Dermis blood vessel endothelial cell (primary cell): Measurements from ENCODE around the gene TSHR. TPM values are rescaled to one million over a fixed set of nuclear protein-coding genes. Genes with fewer than 3 reads are reported as not detected.
A peak's percentile ranks its signal among the peaks of the same experiment; 100 is the strongest.
"Not testable (repeated sequence)": the region's sequence is repeated elsewhere in the genome, so short reads cannot be mapped to it uniquely, and the experiment has no call there.

ENCODE experiments used
- DNase-seq: peaks from one replicate; pipeline ENCODE4 v3.0.0; 2010
- total RNA-seq: library from RNA; depleted of rRNA; stranded (reverse); fragments of >200 nt; gene quantifications from 2 replicates; pipeline ENCODE4 v1.2.3, GENCODE V29; 2014

The TSHR gene
- not detected in 2 replicates for total RNA-seq

DNA sequence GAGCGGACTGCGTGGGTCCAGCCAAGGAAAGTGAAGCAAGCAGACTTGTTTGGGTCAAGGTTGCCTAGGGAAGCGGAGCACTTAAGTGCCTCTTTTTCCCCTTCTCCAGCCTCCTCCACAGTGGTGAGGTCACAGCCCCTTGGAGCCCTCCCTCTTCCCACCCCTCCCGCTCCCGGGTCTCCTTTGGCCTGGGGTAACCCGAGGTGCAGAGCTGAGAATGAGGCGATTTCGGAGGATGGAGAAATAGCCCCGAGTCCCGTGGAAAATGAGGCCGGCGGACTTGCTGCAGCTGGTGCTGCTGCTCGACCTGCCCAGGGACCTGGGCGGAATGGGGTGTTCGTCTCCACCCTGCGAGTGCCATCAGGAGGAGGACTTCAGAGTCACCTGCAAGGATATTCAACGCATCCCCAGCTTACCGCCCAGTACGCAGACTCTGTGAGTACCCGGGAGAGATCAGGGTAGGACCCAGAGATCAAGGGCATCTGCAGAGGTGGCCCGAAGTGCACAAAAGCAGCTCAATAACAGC, at the start of gene TSHR:
Gene TSHR, plus strand, starts transcription at position 206 of the 526 bp plus-strand sequence. Its CDS starts 60 bp downstream, at position 266.
- no peak for DNase-seq

DNA sequence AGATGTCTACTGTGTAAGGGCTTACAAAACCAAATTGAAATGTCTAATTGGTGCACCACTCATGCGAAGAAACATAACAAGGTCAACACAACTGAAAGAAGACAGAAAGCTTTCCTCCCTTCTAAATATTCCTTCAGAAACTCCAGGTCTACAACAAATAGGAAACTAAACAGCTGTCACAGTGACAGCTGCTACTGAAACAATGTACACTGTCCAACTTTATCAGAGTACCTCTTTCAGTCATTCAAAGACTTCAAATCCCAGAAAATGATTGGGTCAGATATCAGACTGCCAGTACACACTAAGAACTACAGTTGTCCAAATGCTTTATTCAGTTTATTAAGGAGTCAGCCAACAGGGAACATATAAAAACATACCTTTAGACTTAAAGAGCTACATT, 49.1 kb upstream of the TSHR start:
- no peak for DNase-seq

DNA sequence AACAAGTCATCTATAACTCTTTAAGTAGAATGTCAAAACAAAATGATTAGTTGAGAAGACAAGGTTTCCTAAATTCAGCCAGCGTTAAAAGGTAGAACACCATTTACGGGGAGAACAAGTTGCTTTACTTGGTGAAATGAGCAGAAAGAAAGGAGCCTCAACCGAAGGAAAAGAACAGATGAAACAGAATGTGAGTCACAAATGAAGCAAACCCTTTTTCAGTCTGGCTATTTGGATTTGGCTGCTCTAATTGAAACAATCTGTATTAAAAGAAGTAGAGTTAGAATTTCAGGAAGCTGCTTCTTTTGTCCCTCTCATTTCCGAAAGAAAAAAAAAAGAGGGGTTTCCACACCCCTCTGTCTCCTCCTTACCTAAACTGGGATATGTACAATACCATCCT, 48.5 kb upstream of the TSHR start:
- no peak for DNase-seq

- DNase-seq = not testable (repeated sequence)
Measured at GRCh38 chr14:80912013-80912412, 43.4 kb upstream of the TSHR start.

GRCh38 chr14:80919622-80920021, 35.8 kb upstream of the TSHR start:
- no peak for DNase-seq

DNA sequence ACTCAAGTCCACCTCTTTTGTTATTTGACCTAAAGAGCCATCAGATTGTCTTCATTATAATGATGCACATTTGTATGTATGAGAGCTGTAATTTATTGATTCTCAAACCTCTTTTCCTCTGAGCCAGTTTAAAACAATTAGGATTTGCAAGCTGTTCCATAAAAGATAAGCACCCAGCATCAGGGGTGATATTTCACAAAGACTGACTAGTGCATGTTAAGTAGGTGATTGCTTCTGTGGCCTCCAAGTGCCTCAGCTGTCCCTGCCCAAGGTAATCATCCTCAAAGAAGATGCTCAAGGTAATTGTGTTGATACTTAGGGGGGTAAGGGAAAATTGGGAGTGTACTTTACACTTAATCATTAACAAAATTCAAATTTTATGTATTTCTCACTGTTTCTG, 32.1 kb upstream of the TSHR start:
- no peak for DNase-seq

DNA sequence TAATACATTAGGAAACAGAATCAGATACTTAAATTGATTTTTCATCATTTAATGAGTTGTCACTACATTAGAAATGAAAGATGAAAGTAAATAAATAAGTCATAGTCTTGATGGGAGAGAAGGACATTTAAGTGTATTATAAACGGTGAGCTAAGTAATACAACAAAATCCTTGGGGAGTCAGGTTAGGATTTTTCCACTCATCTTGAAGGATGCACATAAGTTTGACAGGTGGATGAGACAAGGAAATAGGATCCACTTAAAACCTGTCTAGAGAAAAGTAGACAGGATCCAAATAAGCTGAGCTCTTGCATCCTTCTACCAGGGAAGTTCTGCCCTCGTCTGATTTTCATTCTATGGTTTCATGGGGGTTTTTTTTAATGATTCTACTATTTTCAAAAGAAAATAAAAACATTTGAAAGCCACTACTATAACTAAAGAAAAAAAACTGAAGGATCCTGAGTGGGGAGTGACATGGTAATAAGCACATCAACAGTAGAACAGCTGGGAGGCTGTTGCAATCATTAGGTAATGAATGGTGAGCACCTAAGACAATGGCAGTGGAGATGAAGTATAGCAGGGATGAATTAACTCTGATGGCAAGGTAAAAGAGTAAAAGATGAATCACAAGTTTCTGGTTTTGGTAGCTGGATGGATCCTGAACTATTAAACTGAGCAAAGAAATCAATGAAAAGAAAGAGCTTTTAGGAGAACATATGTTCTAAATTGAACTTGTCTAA, 30.9 kb upstream of the TSHR start:
- DNase-seq = no peak

GRCh38 chr14:80926397-80927082, 28.9 kb upstream of the TSHR start:
- no peak for DNase-seq

GRCh38 chr14:80927083-80927989, 28.1 kb upstream of the TSHR start:
- DNase-seq = no peak

GRCh38 chr14:80930095-80930494, 25.3 kb upstream of the TSHR start:
- no peak for DNase-seq

- peak; percentile 65 for DNase-seq
Measured at GRCh38 chr14:80930836-80931389, 24.5 kb upstream of the TSHR start.

DNA sequence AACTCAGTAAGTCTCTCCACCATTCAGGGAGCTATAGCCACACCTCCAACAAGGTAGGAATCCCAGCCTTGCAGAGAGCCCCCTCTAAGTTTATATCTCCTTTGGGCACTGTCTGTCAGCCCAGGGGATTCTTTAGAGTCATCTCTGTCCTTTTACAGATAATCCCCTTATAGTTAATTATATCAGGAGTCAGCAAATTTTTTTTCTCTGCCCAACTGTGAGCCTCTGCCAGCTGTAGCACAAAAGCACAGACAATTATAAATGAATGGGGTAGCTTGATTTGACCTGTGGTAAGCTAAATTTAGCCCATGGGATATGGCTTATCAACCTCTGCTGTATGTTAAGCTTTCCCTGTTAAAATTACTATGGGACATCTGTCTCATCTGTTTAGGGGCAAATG, 22.1 kb upstream of the TSHR start:
- DNase-seq = no peak

DNA sequence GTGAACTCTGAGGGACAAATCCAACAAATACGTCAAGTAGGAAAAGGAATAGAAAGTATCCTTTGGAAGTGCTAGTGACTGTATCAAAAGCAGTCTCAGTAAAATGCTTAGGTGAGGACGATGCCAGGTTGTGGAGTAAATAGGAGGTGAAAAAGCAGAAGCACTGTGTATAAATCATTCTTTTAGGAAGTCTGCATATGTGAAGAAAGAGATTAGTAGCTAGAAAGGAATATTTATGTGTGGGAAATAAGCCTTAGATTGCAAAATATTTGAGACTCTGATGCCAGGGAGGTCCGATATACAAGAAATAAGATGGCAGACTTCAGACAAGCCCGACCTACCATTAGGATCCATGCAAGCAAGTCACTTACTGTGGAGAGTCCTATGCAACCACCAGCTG, 21.7 kb upstream of the TSHR start:
- no peak for DNase-seq

- no peak for DNase-seq
Measured at GRCh38 chr14:80940146-80940545, 15.3 kb upstream of the TSHR start.

GRCh38 chr14:80941241-80942185, 13.9 kb upstream of the TSHR start, which contains the start of gene CEP128:
TSS of gene CEP128 (minus strand) at chr14:80941738.
- DNase-seq = peak; percentile 98

GRCh38 chr14:80942191-80942600, 13.2 kb upstream of the TSHR start:
- DNase-seq = peak; percentile 5

- no peak for DNase-seq
Measured at GRCh38 chr14:80944861-80945617, 10.4 kb upstream of the TSHR start.

- no peak for DNase-seq
Measured at GRCh38 chr14:80946187-80946586, 9.2 kb upstream of the TSHR start.

DNA sequence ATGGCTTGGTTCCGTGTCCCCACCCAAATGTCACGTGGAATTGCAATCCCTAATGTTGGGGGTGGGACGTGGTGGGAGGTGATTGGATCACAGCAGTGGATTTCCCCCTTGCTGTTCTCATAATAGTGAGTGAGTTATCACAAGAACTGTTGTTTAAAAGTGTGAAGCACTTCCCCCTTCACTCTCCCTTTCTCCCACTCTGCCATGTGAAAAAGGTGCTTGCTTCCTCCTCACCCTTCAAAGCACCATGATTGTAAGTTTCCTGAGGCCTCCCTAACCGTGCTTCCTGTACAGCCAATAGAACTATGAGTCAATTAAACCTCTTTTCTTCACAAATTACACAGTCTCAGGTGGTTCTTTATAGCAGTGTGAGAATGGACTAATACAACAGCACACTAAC, 8.6 kb upstream of the TSHR start:
- no peak for DNase-seq

DNA sequence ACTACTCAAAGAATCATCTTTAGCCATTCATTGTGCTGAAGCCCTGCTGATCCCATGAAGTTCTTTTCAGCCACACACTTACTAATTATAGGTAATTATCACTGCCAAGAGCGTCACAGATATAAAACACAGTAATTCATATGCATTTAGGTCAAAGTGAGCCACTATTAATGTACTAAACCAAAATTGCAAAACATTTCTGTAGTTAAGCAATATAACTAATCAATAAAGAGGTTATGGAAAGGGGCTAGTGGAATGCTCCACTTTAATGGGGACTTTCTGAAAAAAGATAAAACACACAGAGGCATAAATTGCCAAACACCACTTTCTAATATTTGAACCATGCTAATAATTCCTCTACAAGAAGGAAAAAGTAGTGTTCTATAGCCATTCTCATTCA, 7.1 kb upstream of the TSHR start:
- no peak for DNase-seq

DNA sequence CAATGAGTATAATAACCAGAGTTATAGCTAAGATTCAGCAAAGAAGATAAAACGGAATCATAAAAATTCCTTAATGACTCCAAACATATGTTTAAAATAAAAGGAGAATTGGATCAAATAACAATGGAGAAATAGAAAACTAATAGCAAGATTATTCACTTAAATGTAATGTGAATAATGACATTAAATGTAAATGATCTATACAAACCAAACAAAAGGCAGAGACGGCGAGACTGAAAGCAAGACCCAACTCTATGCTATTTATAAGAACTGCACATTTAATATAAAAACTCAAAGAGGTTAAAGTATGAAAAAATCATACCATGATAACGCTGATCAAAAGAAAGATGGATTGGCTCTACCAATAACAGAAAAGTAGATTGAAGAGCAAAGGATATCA, 3.9 kb upstream of the TSHR start:
- DNase-seq = no peak
